IPS-18a (cell line): ENCODE data around the gene EXOC4.
"Not testable (repeated sequence)": the region's sequence is repeated elsewhere in the genome, so short reads cannot be mapped to it uniquely, and the experiment has no call there.

Experiments used
- H3K27ac ChIP-seq: one replicate; pipeline ENCODE4 v1.5.1; 2013; ENCODE audit warnings: low read length
- H3K27me3 ChIP-seq: one replicate; pipeline ENCODE4 v1.6.1; 2013; ENCODE audit warnings: mild to moderate bottlenecking, low read length; ENCODE audit not compliant: control insufficient read depth, insufficient read depth
- H3K36me3 ChIP-seq: one replicate; pipeline ENCODE4 v1.6.1; 2013; ENCODE audit warnings: low read depth, low read length; ENCODE audit not compliant: control insufficient read depth
- H3K4me1 ChIP-seq: one replicate; pipeline ENCODE4 v1.6.1; 2013; ENCODE audit warnings: low read depth, low read length; ENCODE audit not compliant: control insufficient read depth
- H3K4me3 ChIP-seq: one replicate; pipeline ENCODE4 v1.5.1; 2013; ENCODE audit warnings: low read length
- H3K9ac ChIP-seq: one replicate; pipeline ENCODE4 v1.6.1; 2013; ENCODE audit warnings: mild to moderate bottlenecking, low read length, moderate library complexity
- H3K9me3 ChIP-seq: one replicate; pipeline ENCODE4 v1.6.1; 2013; ENCODE audit warnings: low read depth, low read length; ENCODE audit not compliant: control insufficient read depth

Gene EXOC4

DNA sequence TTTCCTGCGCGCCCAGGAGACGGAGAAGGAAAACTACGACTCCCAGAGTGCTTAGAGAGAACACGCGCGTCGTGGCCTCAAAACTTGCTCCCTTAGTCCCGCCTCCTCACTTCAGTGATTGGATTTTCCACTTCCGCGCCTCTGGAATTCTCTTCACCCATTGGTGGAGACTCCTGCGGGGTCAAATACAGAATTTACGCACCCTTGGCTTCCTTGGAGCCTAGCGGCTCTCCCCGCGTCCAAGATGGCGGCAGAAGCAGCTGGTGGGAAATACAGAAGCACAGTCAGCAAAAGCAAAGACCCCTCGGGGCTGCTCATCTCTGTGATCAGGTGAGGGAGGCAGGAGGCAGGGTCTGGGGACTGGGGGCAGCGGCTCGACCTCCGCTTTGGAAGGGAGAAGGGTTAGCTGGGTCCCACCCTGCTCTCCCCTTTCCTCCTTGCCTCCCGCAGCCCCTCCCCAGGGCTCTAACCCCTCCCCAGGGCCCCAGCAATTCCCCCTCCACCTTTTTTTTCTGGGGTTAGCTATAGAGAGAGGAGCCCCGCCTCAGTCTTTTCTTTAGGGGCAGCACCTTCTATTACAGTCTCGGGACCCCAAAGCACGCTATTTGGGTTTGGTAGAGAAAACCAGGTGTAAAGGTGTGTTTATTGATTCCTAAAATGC is at the start of gene EXOC4:
Gene EXOC4 (plus strand): TSS at position 221 of the 661 bp plus-strand sequence.
- H3K9me3 ChIP-seq = no peaks in the 10 kb centered on the region
- no peaks in the 10 kb centered on the region for H3K36me3 ChIP-seq
- H3K27ac ChIP-seq = peak within 1 kb of the TSS; percentile 76
- H3K4me1 ChIP-seq = no peaks in the 10 kb centered on the region
- peak within 1 kb of the TSS; percentile 94 for H3K4me3 ChIP-seq
- H3K27me3 ChIP-seq = no peaks in the 10 kb centered on the region
- peak within 1 kb of the TSS; percentile 93 for H3K9ac ChIP-seq

DNA sequence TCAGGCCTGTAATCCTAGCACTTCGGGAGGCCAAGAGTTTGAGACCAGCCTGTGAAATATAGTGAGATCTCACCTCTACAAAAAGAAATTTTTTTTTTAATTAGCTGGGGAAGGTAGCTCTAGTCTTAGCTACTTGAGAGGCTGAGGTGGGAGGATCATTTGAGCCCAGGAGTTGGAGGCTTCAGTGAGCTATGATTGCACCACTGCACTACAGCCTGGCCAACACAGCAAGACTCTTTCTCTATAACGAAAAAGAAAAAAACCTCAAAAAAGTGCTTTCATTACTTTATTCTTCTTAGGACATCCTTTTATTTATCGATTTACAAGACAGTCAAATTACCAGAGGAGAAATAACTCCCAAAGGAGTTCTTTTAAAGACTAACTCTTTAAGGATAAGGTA is 49.4 kb upstream of the EXOC4 start:
- Histone ChIP-seq H3K9me3 (peaks cover 6% of the 10 kb centered on the region), H3K27me3 (no peaks in the 10 kb centered on the region), H3K36me3 (no peaks in the 10 kb centered on the region), H3K4me1 (peaks cover under 1% of the 10 kb centered on the region), H3K9ac (no peak overlapping the region), H3K4me3 (no peak overlapping the region), H3K27ac (no peak overlapping the region)

DNA sequence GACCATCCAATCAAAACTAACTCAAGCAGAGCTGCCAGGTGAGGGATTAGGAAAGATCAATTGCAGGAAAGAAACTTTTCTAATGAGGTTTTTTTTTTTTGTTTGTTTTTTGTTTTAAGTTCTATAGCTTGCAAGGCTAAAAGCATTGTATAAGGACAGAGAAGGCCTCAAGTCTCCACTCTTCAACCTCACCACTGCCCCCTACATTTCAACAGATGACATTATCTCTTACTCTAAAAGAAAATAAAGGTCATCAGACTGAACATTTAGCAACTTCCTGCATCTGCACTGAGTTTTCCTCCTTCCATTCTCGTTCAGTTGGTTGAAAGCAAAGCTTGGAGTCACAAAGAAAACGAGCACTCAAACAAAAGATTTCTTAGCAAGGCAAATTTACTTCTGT is 45.2 kb upstream of the EXOC4 start:
- H3K27me3 ChIP-seq = no peaks in the 10 kb centered on the region

DNA sequence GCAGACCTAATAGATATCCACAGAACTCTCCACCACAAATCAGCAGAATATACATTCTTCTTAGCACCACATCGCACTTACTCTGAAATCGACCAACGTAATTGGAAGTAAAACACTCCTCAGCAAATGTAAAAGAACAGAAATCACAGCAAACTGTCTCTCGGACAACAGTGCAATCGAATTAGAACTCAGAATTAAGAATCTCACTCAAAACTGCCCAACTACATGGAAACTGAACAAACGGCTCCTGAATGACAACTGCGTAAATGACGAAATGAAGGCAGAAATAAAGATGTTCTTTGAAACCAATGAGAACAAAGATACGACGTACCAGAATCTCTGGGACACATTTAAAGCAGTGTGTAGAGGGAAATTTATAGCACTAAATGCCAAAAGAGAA is 42.1 kb upstream of the EXOC4 start:
- H3K27ac ChIP-seq, H3K4me3 ChIP-seq, H3K4me1 ChIP-seq, H3K9me3 ChIP-seq, H3K27me3 ChIP-seq, H3K36me3 ChIP-seq, H3K9ac ChIP-seq: not testable (repeated sequence)

More for the DNA sequence above, 45.2 kb upstream of the EXOC4 start:
- Histone ChIP-seq H3K9ac (no peak overlapping the region), H3K4me3 (no peak overlapping the region), H3K36me3 (no peaks in the 10 kb centered on the region), H3K27ac (no peak overlapping the region), H3K4me1 (no peaks in the 10 kb centered on the region), H3K9me3 (peaks cover 6% of the 10 kb centered on the region)

DNA sequence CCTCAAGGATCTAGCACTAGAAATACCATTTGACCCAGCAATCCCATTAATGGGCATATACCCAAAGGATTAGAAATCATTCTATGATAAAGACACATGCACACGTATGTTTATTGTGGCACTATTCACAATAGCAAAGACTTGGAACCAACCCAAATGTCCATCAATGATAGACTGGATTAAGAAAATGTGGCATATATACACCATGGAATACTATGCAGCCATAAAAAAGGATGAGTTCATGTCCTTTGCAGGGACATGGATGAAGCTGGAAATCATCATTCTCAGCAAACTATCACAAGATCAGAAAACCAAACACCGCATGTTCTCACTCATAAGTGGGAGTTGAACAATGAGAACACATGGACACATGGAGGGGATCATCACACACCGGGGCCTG is 39.1 kb upstream of the EXOC4 start:
- H3K9me3 ChIP-seq, H3K36me3 ChIP-seq, H3K4me1 ChIP-seq, H3K9ac ChIP-seq, H3K27me3 ChIP-seq, H3K27ac ChIP-seq, H3K4me3 ChIP-seq: not testable (repeated sequence)

DNA sequence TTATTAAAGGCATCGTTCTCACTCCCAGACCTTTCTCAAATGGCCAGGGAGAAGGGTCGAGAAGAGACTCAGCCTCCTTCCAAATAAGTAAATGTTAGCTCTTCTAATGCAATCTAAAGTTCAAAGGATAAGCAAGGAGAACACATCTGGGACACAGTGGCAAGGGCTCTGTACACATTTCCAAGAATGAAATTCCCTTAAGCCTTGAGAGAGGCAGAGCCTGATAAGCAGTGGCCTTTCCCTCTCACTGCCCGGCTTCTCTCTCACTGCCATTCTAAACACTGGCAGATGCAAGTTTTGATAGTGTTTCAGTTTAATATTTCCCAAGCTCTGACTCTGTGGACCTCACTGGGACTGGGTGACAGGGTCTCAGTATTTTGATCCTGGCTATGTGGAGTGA is 35.1 kb upstream of the EXOC4 start:
- Histone ChIP-seq H3K4me3 (no peak overlapping the region), H3K4me1 (no peaks in the 10 kb centered on the region), H3K27me3 (no peaks in the 10 kb centered on the region), H3K9ac (no peak overlapping the region), H3K36me3 (no peaks in the 10 kb centered on the region), H3K27ac (no peak overlapping the region), H3K9me3 (no peaks in the 10 kb centered on the region)

DNA sequence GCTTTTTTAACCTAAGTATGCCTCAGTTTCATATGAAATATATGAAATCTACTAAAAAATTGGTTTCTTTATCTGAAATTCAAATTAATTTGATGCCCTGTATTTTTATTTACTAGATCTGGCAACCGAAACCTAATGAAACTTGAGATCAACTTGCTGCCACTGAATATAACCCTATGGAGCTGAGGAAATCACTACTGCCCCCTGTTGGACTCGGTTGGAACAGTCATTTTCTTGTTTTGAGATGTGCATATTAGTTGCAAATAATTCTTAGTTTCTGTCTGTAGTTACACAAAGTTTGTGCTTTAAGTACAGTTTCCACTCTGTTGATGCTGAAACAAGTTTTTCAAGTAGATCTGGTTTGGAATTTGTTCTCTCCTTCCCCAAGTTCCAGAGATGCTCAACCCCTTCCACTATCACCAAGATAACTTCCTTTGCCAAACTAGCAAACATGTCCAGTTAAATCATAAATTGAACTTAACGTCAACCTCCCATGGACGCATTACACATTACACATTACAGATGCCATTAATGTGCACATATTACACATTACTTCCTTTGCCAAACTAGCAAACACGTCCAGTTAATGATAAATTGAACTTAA is 22.2 kb upstream of the EXOC4 start:
- H3K9ac ChIP-seq = no peak overlapping the region
- no peaks in the 10 kb centered on the region for H3K36me3 ChIP-seq
- H3K27me3 ChIP-seq = no peaks in the 10 kb centered on the region
- no peak overlapping the region for H3K4me3 ChIP-seq
- H3K9me3 ChIP-seq = no peaks in the 10 kb centered on the region
- H3K27ac ChIP-seq = no peak overlapping the region
- H3K4me1 ChIP-seq = no peaks in the 10 kb centered on the region

DNA sequence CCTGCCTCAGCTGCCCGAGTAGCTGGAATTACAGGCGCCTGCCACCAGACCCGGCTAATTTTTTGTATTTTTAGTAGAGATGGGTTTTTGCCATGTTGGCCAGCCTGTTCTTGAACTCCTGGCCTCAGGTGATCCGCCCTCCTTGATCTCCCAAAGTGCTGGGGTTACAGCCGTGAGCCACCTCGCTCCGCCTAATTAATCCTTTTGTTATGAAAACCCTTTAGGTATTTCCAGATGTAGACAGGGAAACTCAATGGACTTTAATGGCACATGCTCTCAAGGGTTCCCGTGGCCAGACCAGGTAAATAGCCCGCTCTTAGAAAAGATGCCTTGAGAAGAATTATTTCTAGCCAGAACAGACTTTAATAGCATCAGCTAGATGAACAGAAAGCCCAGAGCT is 19.7 kb upstream of the EXOC4 start:
- H3K9me3 ChIP-seq = no peaks in the 10 kb centered on the region
- no peak overlapping the region for H3K4me3 ChIP-seq
- H3K27ac ChIP-seq = no peak overlapping the region
- no peaks in the 10 kb centered on the region for H3K27me3 ChIP-seq
- no peak overlapping the region for H3K9ac ChIP-seq
- no peaks in the 10 kb centered on the region for H3K4me1 ChIP-seq
- no peaks in the 10 kb centered on the region for H3K36me3 ChIP-seq

DNA sequence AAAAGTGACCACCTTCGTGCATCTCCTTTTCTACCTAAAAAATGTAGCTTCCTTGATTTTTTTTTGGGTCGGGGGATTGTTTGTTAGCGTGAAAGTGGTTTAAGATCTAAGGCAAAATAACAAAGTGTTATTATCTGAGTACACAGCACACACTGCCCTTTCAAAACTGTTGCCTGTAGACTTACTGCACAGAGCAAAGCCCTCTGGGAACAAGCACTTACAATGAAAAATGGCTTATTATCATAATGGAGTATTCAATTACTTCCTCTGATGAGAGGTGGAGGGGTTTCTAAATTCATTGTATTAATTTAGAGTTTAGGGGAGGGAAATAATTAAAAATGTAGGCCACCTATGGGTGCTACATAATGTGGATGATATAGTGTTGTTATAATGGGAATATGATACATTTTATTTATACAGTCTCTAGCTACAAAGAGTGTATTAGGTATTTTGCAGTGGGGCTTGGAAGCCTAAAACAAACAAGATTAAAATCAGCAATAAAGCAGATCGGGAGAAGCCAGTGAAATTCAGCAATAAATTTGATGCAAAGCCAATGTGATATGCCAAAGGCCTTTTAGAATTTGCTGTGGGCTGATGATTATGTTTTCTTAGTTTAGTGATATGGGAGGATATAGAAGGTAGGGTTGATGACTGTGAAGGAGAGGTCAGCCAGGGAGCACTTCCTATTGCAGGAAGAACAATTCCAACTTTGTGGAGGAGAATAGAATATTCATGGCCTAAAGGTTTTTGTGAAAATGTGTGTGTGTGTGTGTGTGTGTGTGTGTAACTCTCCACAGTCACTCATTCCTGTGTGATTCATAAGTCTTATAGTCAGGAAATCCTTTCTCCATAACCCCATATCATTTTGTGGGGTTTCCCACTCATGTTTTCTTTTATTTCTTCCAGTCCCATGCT is 17.7 kb upstream of the EXOC4 start:
- Histone ChIP-seq H3K36me3 (no peaks in the 10 kb centered on the region), H3K4me3 (no peak overlapping the region), H3K27ac (no peak overlapping the region), H3K4me1 (no peaks in the 10 kb centered on the region), H3K27me3 (no peaks in the 10 kb centered on the region), H3K9ac (no peak overlapping the region), H3K9me3 (no peaks in the 10 kb centered on the region)

DNA sequence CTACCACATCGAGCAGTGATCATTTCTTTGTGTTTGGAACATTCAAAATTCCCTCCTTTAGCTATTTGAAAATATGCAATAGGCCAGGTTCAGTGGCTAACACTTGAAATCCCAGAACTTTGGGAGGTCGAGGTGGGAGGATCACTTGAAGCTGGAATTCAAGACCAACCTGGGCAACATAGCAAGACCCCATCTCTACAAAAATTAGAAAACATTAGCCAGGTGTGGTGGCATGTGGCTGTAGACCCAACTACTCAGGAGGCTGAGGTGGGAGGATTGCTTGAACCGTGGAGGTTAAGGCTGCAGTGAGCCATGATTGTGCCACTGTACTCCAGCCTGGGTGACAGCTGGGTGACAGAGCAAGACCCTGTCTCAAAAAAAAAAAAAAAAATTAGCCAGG is 15.3 kb upstream of the EXOC4 start:
- Histone ChIP-seq H3K9me3 (no peaks in the 10 kb centered on the region), H3K27me3 (no peaks in the 10 kb centered on the region), H3K4me1 (no peaks in the 10 kb centered on the region), H3K27ac (no peak overlapping the region), H3K36me3 (no peaks in the 10 kb centered on the region), H3K4me3 (no peak overlapping the region), H3K9ac (no peak overlapping the region)

DNA sequence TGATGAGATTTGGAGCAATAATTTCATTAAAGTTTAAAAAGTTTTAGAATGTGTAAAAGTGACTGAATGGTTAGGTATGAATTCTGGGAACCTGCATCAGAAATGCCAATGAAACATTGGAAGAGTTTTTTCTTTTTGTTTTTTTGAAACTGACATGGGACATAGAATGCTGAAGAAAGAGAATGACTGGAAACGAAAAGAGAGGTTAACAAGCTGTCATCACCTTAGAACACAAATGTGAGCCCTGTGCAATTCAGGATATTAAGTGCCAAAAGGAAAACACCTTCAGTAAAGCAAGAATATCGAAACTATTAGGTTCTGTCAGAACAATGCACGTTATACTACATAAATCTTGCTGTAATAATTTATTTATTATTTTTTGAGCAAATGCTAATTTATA is 12.6 kb upstream of the EXOC4 start:
- no peak overlapping the region for H3K4me3 ChIP-seq
- H3K4me1 ChIP-seq = no peaks in the 10 kb centered on the region
- H3K36me3 ChIP-seq = no peaks in the 10 kb centered on the region
- H3K27me3 ChIP-seq = no peaks in the 10 kb centered on the region
- no peak overlapping the region for H3K9ac ChIP-seq
- H3K9me3 ChIP-seq = no peaks in the 10 kb centered on the region
- H3K27ac ChIP-seq = no peak overlapping the region
